Hematopoietic multipotent progenitor cell treated with erythropoietin and hydrocortisone succinate and interleukin-3 and kit ligand, for 17 days (in vitro differentiated cells): ENCODE measurements around the gene RPL6.

ENCODE experiments used
- DNase-seq: peaks from one replicate; pipeline ENCODE4 v3.0.0-alpha.2; 2015; ENCODE audit warnings: low spot score

Gene RPL6

DNA sequence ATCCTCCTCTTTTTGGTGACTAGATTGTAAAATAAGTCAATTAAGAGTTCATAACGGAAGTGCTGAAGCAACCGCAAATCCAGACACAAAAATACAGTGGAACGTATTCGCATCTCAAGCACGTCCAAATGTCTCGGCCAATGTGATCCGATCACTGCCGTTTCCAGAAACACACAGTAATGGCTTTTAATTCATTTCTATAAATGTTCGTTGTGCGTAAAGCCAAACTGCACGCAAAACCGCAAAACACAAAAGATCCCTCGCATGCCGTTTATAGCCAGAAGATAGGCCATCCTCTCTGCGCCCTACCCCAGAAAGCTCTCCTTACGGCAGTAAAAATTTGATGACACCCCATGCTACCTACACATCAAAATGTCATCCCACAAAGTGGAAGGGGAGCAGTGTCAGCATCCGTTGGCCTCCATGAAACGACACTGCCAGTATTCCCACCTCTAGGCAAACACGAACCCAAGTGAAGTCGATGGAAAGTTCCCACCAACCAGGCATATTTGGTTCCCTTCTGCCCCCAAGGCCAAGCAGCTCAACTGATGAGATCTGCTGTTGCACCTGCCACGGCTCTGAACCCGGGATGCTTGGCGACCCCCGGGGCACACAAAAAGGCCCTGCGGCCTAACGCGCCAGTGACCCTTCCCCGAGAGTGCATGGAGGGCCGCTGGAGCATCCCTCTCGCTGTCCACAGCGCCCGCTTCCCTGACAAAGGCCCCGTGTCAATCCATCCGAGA, 28.6 kb downstream of the RPL6 start:
- DNase-seq, result peak; percentile 56

DNA sequence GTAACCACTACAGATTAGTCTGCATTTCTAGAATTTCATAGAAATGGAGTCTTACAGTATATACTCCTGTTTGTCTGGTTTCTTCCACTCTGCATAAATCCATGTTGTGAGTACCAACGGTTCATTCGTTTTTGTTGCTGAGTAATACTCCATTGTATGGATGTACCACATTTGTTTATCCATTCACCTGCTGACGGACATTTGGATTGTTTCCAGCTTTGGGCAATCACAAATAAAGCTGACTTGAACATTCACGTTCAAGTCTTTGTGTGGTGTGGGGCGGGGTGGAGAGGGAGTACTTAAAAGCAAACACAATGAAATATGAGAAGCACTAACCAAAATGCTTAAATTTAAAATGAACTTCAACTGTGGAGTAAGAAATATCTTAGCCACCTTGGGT, 34.3 kb downstream of the RPL6 start:
- DNase-seq, result peak; percentile 31

DNA sequence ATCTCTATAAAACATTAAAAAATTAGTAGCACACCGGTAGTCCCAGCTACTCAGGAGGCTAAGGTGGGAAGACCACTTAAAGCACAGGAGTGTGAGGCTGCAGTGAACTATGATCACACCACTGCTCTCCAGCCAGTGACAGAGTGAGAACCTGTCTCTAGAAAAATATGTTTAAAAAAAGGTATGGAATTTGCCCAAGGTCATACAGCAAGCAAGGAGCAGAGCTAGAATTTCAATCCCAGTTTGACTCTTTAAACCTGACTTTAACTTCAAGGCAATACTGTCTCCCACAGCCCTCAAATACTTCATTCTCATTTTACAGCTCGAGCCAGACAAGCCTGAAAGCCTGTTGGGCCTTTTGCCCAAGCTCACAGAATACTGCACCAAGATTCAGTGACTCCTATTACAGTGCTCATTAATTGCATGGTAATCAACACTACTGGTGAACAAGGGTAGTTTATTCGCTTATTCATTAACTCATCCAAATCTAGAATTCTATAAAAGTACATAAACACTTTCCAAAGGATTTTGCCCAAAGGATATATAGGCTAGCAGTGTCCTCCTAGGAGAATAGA, 35.2 kb downstream of the RPL6 start:
- DNase-seq, result peak; percentile 44

DNA sequence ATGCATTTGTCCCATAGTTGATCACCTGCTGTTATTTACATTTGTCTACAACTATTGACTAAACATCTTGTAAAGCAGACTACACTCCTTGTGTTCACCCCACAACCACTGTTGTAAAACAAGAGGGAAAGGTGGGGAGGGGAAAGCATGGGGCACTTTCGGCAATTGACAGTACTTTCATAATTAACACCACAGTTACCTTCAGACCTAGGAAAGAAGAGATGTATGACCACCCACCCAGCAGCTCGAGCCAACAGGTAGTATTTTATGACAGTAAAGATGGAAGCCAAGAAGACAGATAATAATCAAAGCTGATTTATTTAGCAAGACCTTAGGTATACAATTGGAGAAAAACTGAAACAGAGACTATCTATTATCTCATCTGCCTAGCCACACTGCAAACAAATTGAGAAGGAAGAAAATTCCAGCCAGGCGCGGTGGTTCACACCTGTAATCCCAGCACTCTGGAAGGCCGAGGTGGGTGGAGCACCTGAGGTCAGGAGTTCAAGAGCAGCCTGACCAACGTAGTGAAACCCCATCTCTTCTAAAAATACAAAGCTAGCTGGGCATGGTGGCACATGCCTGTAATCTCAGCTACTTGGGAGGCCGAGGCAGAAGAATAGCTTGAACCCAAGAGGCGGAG, 38.4 kb downstream of the RPL6 start:
- DNase-seq, result no peak

DNA sequence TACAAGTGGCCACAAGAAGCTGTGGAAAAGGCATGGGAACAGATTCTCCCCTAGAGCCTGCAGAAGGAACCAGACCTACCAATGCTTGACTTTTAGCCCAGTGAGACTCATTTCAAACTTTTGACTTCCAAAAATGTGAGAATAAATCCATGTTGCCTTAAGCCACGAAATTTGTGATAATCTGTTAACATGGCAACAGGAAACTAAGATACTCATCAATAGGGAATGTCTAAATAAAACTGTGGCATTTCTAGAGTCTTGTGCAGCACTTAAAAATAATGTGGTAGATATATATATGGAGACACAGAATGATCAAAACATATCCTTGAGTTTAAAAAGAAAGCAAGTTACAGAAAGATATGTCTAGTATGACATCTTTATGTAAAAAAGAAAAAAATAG, 39.2 kb downstream of the RPL6 start:
- peak; percentile 19 for DNase-seq

DNA sequence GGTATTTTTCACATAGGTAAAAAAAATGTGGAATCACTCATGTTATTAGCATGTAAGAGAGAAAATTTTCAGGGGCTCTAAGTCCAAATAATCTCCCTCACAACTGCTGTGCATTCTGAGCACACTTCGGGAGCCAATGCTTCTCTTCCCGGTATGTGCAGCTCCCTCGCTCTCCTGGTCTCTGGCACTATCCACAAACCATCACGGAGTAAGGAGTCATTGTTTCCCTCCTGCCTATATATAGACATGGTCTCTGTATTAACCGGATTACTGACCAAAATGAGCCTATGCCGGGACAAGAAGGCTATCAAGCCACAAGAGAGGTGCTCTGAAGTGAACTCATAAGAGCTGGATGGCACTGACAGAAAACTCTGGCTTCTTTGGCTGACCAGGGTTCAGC, 40.5 kb downstream of the RPL6 start:
- peak; percentile 12 for DNase-seq

DNA sequence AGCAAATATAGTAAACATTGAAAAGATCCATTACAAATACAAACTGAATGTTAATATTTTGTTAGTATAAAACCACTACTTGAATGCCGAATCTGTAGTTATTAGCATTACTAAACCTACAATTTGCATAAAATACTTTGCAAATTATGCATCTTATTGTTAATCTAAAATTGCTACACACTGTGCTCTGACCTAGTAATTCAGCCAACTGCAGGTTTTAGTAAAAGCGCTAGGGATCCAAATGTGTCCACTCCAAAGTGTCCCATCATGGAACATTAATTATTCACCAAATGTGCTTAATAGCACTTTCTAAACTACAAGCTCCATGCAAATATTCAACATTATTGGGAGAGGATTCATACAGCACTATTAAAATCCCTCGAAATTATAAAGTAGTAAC, 41.4 kb downstream of the RPL6 start:
- DNase-seq, result no peak

DNA sequence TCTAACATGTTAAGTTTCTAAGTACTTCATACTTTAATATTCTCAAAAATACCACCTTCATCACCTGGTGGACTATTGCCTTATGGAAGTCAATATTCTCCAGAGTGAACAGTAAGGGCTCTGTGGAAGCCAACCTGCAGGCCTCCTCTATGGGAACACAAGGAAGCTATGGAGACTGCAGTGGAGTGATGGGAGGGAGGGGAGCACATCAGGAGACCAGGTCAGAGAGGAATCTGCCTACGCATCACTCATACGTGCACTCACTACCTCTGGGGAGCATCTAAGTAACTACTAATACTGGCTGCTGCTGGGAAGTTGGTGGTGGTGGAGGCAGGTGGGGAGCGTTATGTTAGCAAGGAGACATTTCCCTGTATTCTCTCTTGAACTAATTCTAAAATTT, 47.1 kb downstream of the RPL6 start:
- DNase-seq, result no peak

DNA sequence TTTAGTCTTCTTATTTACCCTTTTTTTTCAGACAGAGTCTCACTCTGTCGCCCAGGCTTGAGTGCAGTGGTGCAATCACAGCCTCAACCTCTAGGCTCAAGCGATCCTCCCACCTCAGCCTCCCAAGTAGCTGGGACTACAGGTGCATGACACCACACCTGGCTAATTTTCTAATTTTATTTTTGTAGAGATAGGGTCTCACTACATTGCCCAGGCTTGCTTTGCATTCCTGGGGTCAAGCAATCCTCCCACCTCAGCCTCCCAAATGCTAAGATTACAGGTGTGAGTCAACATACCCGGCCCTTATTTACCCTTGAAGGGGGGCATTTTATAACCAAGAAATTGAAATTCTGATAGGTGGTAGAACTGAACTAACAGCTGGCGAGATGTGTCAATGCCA, 48.1 kb downstream of the RPL6 start:
- no peak for DNase-seq

DNA sequence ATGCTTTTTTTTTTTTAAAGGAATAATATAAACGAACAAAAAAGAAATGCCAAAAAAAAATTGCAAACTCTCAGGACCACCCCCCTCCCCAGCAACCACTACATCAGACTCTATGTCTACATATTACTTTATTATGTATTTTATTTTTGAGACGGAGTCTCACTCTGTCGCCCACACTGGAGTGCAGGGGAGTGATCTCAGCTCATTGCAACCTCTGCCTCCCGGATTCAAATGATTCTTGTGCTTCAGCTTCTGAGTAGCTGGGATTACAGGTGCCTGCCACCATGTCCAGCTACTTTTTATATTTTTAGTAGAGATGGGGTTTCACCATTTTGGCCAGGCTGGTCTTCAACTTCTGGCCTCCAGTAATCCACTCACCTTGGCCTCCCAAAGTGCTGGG, 50.1 kb downstream of the RPL6 start:
- no peak for DNase-seq

DNA sequence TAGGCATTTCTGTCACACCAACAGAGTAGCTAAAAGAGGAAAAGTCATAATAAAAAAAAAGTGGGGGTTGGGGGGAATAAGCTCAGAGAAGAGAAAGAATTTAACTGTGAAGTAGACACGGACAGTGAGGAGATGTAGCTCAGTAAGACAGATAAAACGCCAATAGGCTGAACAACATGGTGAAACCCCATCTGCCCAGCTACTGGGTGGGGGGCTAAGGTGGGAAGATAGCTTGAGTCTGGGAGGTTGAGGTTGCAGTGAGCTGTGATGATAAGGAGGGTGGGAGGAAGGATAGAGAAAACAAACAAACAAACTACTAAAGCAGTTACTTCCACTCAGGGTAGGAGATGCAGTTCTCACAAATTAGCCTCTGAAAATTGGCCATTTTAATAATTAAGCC, 52.2 kb downstream of the RPL6 start:
- peak; percentile 69 for DNase-seq
